ENCODE data around the gene ST6GAL1.
"Not testable (repeated sequence)": the region's sequence is repeated elsewhere in the genome, so short reads cannot be mapped to it uniquely, and the experiment has no call there.

Gene ST6GAL1

GRCh38 chr3:187054433-187054832 is 124.1 kb downstream of the ST6GAL1 start:
- DNase-seq = not testable (repeated sequence)

DNA sequence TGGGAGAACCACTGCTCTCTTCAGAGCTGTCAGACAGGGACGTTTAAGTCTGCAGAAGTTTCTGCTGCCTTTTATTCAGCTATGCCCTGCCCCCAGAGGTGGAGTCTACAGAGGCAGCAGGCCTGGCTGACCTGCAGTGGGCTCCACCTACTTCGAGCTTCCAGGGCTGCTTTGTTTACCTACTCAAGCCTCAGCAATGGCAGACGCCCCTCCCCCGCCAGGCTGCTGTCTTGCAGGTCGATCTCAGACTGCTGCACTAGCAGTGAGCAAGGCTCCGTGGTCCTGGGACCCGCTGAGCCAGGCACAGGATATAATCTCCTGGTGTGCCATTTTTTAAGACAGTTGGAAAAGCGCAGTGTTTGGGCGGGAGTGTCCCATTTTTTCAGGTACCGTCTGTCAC is 127.5 kb downstream of the ST6GAL1 start:
- not testable (repeated sequence) for DNase-seq

DNA sequence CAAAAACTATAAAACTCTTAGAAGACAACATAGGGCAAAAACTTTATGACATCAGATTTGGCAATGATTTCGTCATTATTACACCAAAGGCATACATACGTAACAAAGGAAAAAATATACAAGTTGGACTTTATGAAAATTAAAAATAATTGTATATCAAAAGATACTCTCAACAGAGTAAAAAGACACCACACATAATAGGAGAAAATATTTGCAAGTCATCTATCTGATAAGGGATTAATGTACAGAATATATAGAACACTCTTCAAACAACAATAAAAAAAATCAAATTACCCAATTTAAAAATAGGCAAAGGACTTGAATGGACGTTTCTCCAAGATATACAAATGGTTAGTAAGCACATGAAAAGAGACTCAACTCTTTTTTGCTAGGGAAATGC is 131.4 kb downstream of the ST6GAL1 start:
- no peak for DNase-seq

DNA sequence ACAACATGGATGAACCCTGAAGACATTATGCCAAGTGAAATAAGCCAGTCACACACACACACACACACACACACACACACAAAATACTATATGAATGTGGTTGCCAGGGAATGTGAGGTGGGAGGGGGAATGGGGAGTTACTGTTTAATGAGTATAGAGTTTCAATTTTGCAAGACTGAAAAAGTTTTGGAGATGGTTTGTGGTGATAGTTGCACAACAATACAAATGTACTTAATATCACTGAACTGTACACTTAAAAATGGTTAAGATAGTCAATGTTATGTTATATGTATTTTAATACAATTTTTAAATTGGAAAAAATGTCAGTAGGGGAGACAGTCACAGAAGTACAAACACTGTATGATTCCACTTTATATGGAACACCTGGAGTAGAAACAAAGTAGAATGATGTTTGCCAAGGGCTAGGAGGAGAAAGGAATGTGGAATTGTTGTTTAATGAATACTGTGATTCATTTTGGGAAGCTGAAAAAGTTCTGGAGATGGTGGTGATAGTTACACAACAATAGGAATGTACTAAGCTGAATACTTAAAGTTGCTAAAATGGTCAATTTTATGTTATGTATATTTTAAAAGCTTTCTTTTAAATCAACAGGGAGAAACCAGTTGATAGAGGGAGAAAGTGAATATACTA is 132.3 kb downstream of the ST6GAL1 start:
- no peak for DNase-seq

GRCh38 chr3:187063286-187064121 is 133.2 kb downstream of the ST6GAL1 start:
- DNase-seq = no peak

DNA sequence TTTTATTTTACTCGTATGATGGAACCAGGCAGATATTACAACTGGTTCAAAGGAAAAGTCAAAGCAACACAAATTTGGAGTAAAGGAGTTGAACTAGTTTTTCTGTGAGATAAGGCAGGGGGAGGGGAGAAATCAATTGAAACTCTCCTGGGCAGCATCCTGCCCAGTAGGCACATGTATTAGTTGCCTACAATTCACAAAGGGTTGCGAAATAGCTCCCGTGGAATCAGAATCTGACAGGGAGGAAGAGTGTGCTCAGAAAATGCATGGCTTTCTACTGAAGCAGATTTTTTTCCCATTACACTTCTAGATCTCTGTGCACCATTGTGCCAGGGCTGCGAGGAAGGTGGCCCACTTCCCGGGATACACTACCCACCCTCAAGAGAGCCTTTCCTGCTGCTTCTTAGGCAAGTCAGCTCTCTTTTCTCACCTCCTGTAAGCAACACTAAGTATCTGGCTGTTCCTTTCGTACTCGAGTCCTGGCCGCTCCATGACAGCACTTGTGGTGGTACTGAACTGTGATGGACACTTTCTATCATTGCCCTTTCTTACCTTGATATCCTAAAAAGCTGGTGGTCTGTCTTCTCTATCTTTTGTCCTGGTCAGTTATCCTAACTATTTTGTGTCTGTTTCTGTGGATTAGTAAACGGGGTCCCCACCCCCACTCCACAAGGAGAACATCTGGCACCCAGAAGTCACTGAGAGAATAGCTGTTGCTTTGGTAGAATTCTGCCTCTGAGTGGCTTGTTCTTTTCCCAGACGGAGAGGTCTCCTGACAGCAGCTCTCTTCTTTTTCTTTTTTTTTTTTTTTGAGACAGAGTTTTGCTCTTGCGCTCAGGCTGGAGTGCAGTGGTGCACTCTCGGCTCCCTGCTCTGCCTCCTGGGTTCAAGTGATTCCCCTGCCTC is 134.1 kb downstream of the ST6GAL1 start:
- no peak for DNase-seq

DNA sequence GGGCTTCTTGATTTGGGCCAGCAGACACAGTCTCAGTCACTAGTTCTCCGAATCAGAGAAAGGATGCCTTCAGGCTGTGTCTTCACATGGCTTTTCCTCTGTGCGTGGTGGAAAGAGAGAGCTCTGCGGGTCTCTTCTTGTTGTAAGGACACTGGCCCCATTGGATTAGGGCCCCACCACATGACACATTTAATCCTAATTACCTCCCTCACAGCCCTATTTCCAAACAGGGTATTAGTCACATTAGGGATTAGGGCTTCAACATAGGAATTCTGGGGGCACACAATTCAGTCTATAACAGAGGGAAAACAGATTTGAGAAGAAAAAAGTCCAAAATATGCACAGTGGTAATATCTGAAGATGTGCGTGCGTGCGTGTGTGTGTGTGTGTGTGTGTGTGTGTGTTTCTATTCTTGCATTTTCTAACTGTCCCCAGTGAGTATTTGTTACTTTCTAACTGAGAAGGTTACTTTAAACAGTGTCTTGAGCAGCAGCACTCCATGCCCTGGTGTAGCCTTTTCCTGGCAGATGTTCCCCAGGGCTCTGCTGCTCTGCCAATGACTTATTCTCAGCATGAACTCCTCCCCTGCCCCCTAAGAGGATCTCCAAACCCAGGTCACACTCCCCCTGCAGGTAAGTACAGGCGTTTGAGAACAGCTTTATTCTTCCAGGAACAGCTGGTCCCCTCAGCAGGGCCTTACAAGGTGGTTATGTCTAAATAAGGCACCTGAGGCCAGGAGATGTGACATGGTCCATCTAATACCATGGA is 136.1 kb downstream of the ST6GAL1 start:
- peak; percentile 44 for DNase-seq

DNA sequence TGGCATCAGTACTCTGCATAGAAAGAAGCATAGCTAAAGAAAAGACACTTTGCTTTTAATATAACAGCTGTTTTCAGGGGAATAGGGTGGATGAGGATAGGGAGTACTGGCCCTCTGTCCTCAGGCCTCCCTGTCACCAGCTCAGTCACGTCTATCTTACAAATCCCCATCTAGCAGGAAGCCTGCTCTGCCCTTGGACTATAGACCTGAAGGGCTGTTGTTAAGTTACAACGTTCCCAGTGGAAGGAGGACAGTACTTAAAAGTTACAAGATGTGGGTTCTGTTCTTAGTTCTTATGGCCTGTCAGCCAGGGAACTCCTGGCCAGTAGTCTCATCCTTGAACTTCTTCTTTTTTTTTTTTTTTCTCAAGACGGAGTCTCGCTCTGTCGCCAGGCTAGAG is 138.5 kb downstream of the ST6GAL1 start:
- no peak for DNase-seq

DNA sequence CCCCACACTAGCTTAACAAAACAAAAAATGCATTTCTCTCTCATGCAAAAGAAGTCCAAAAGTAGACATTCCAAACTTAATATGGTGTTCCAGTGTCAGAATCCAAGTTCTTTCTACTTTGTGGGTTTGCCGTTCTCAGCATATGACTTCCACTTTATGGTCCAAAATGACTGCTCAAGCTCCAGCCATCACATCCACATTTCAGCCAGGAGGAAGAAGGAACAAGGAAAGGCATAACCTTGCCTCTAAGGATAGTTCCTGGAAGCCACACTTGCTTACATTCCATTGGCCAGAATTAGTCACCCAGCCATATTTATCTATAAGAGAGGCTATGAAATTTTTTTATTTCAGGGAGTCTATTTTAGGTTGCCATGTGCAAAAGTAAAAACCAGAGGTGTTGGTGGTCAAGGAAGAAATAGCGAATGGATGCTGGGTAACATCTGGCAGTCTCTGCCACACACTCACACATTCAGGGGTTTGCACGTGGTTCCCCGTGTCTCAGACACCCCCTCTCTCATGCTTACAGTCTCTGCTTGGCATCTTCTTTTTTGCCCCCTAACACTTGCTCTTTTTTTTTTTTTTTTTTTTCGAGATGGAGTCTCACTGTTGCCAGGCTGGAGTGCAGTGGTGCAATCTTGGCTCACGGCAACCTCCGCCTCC is 139.7 kb downstream of the ST6GAL1 start:
- no peak for DNase-seq

DNA sequence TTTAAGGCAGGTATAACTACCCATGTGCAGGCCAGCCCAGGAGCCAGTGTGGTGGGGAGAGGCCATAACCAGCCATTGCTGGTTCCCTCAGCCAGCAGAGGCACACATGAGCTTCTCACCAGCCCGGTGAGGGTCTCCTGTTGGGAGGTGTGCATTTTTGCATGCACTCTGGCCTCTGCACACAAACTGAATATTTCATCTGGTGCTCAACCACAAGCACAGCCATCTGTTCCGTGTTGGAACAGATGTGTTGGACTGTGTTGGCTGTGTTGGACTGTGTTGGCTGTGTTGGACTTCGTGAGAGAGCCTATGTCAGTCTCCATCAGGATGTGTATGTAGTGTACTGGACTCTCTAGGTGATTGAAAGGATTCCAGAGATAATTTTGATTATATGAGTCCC is 141.8 kb downstream of the ST6GAL1 start:
- no peak for DNase-seq

- no peak for DNase-seq
Measured at GRCh38 chr3:187072511-187072910, 142.2 kb downstream of the ST6GAL1 start.

GRCh38 chr3:187073581-187074098 is 143.3 kb downstream of the ST6GAL1 start:
- no peak for DNase-seq

- DNase-seq = no peak
Measured at GRCh38 chr3:187074846-187075245, 144.5 kb downstream of the ST6GAL1 start.

GRCh38 chr3:187076297-187076696 is 146.0 kb downstream of the ST6GAL1 start:
- no peak for DNase-seq

GRCh38 chr3:187077085-187077484 is 146.8 kb downstream of the ST6GAL1 start:
- no peak for DNase-seq

DNA sequence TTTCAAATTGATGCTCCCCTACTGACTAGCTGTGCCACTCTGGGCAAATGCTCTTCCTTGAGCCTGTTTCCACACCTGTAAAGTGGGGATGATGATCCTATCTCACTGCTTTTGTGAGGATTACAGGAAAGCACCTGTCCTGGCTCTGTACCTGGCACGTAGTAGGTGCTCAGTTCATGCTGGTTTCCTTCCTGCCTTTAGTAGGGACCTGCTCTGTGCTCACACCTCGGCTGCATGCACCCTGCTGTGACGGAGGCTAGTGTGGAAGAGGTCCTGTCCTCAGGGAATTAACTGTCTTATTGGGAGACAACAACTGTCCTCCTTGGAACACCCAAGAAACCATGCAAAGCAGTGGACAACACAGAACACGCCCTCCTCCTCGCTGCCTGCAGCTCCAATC is 147.2 kb downstream of the ST6GAL1 start:
- no peak for DNase-seq

GRCh38 chr3:187079090-187080022 is 149.0 kb downstream of the ST6GAL1 start:
- DNase-seq = no peak

GRCh38 chr3:187080799-187081450 is 150.6 kb downstream of the ST6GAL1 start:
- DNase-seq = no peak

DNA sequence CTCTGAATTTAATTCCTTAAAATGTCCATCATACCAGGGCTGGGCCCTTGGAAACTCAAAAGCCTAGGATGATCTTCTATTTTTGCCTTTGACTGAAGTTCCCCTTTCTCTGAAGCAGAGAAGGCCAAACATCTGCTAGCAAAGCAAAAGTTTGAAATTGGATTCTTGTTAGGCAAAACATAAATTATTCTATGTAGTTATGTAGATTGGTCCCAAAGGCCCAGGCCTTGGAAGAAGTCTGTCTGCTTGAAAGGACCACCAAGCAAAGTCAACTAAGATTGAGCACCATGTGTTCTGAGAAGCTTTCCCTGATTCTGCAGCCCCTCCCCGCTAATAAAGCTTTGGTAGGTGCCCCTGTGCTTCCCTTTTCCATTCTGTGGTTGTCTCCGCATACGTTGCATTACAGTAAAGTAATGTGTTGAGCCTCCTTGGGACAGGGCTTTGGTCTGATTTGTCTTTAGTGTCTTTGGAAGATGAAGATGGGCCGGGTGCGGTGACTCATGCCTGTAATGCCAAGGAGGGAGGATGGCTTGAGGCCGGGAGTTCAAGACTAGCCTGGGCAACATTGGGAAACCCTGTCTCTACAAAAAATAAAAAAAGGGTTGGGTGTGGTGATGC is 152.5 kb downstream of the ST6GAL1 start:
- no peak for DNase-seq

DNA sequence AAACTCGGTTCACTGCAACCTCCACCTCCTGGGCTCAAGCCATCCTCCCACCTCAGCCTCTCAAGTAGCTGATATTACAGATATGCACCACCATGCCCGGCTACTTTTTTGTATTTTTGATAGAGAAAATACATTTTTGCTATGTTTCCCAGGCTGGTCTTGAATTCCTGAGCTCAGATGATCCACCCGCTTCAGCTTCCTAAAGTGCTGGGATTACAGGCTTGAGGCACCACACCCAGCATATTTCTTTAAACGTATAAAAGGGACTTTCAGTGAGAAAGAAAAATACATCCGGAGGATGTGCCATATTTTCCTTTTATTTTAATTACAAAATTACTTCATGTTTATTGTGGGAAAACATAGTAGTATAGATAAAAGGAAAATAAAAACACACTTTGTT is 153.8 kb downstream of the ST6GAL1 start:
- no peak for DNase-seq
